Measurements from ENCODE around the gene APOL5.
"Not testable (repeated sequence)": the region's sequence is repeated elsewhere in the genome, so short reads cannot be mapped to it uniquely, and the experiment has no call there.

The APOL5 gene

GRCh38 chr22:35717572-35717971, at the start of gene APOL5:
Gene APOL5, plus strand, starts transcription at chr22:35717872. Its CDS starts 0 bp downstream, at chr22:35717872.
- no peak for DNase-seq (ENCODE audit: low read depth)

GRCh38 chr22:35674335-35674734, 43.3 kb upstream of the APOL5 start:
- DNase-seq (ENCODE audit: low read depth), result no peak

- not testable (repeated sequence) for DNase-seq (ENCODE audit: low read depth)
Measured at GRCh38 chr22:35676065-35676464, 41.6 kb upstream of the APOL5 start.

- DNase-seq (ENCODE audit: low read depth), result no peak
Measured at GRCh38 chr22:35677460-35678187, 40.0 kb upstream of the APOL5 start.

GRCh38 chr22:35678836-35679235, 38.8 kb upstream of the APOL5 start:
- no peak for DNase-seq (ENCODE audit: low read depth)

- DNase-seq (ENCODE audit: low read depth), result not testable (repeated sequence)
Measured at GRCh38 chr22:35679492-35679891, 38.2 kb upstream of the APOL5 start.

GRCh38 chr22:35681454-35682052, 36.1 kb upstream of the APOL5 start:
- no peak for DNase-seq (ENCODE audit: low read depth)

GRCh38 chr22:35683560-35683959, 34.1 kb upstream of the APOL5 start:
- DNase-seq (ENCODE audit: low read depth), result no peak

GRCh38 chr22:35684270-35684700, 33.4 kb upstream of the APOL5 start:
- no peak for DNase-seq (ENCODE audit: low read depth)

GRCh38 chr22:35684732-35685131, 32.9 kb upstream of the APOL5 start:
- DNase-seq (ENCODE audit: low read depth), result no peak

GRCh38 chr22:35685731-35686130, 31.9 kb upstream of the APOL5 start:
- no peak for DNase-seq (ENCODE audit: low read depth)

GRCh38 chr22:35686298-35686697, 31.4 kb upstream of the APOL5 start:
- DNase-seq (ENCODE audit: low read depth), result no peak

GRCh38 chr22:35687461-35687860, 30.2 kb upstream of the APOL5 start:
- DNase-seq (ENCODE audit: low read depth), result no peak

GRCh38 chr22:35688913-35689675, 28.6 kb upstream of the APOL5 start:
- no peak for DNase-seq (ENCODE audit: low read depth)

GRCh38 chr22:35690001-35690400, 27.7 kb upstream of the APOL5 start:
- DNase-seq (ENCODE audit: low read depth), result no peak

- no peak for DNase-seq (ENCODE audit: low read depth)
Measured at GRCh38 chr22:35695202-35695601, 22.5 kb upstream of the APOL5 start.

GRCh38 chr22:35697142-35697541, 20.5 kb upstream of the APOL5 start:
- DNase-seq (ENCODE audit: low read depth), result no peak

GRCh38 chr22:35699852-35700251, 17.8 kb upstream of the APOL5 start:
- not testable (repeated sequence) for DNase-seq (ENCODE audit: low read depth)

GRCh38 chr22:35703861-35704584, 13.6 kb upstream of the APOL5 start:
- DNase-seq (ENCODE audit: low read depth), result no peak

- DNase-seq (ENCODE audit: low read depth), result no peak
Measured at GRCh38 chr22:35705141-35705540, 12.5 kb upstream of the APOL5 start.

- DNase-seq (ENCODE audit: low read depth), result no peak
Measured at GRCh38 chr22:35708453-35708852, 9.2 kb upstream of the APOL5 start.

- DNase-seq (ENCODE audit: low read depth), result no peak
Measured at GRCh38 chr22:35708917-35709316, 8.8 kb upstream of the APOL5 start.

Data from activated T-helper 1 cell treated with Interleukin-2 at 50 U/mL for 16 hours (primary cell).